Upper lobe of left lung (tissue), 6 donors: Measurements from ENCODE around the gene ADRA2C. TPM values are rescaled to one million over a fixed set of nuclear protein-coding genes. Genes with fewer than 3 reads are reported as not detected.

Source experiments
- ATAC-seq, 2 donors: fragments of 200-7000 bp; cut with Tn5 transposase; one replicate each; pipeline ENCODE4 v1.9.1; 2022; ENCODE audit warnings: mild to moderate bottlenecking in 2 of 2, moderate library complexity in 2 of 2; ENCODE audit not compliant: low FRiP score in 2 of 2
- DNase-seq, 2 donors: peaks; one replicate each; pipeline ENCODE4 v3.0.0-alpha.2; 2019 to 2020
- H3K27ac ChIP-seq, 4 donors: fragments of 200-600 bp; sonication (generic); one replicate each; pipeline ENCODE4 v1.5.1; 2016 to 2019
- H3K27me3 ChIP-seq, 4 donors: fragments of 200-600 bp; sonication (generic); one replicate each; pipeline ENCODE4 v1.5.1; 2017 to 2019
- H3K36me3 ChIP-seq, 4 donors: fragments of 200-600 bp; sonication (generic); one replicate each; pipeline ENCODE4 v1.5.1; 2016 to 2019
- H3K4me1 ChIP-seq, 4 donors: fragments of 200-600 bp; sonication (generic); one replicate each; pipeline ENCODE4 v1.5.1; 2018 to 2019
- H3K4me3 ChIP-seq, 4 donors: fragments of 200-600 bp; sonication (generic); one replicate each; pipeline ENCODE4 v1.5.1; 2017 to 2019; ENCODE audit warnings: mild to moderate bottlenecking in 2 of 4, moderate library complexity in 1 of 4
- H3K9me3 ChIP-seq, 4 donors: fragments of 200-600 bp; sonication (generic); one replicate each; pipeline ENCODE4 v1.5.1; 2018 to 2019
- EP300 ChIP-seq, 4 donors: sonication (generic); formaldehyde crosslinking; IDR thresholded peaks; one replicate each; pipeline ENCODE4 v1.5.1; 2017; ENCODE audit warnings: antibody characterized with exemption in 4 of 4, control low read depth in 2 of 4
- POLR2A ChIP-seq, 4 donors: fragments of 450-650 bp; IDR thresholded peaks; one replicate each; pipeline ENCODE4 v1.5.1; 2016 to 2017; ENCODE audit warnings: antibody characterized with exemption in 4 of 4, mild to moderate bottlenecking in 2 of 4
- POLR2AphosphoS5 ChIP-seq, 2 donors: sonication (generic); formaldehyde crosslinking; IDR thresholded peaks; one replicate each; pipeline ENCODE4 v1.5.1; 2017; ENCODE audit warnings: antibody characterized with exemption in 2 of 2
- WGBS, 2 donors: methylation state at CpG; one replicate each; pipeline ENCODE4 v1.1.5; 2017 to 2018; 5-methylcytosine and 5-hydroxymethylcytosine counted together
- total RNA-seq, 6 donors: library from RNA; depleted of rRNA in 4 of 6; stranded (reverse); fragments of >200 nt in 4 of 6; gene quantifications; one replicate each; pipeline versions ENCODE4 v1.1.0 to v1.2.1, GENCODE V29; 2016 to 2021
- TF ChIP-seq, protein P1 (sequence below), 6 experiments: fragments of 450-650 bp in 4 of 6; fragments of 200-600 bp in 2 of 6; sonication (generic) in 2 of 6; IDR thresholded peaks; one replicate each; pipeline ENCODE4 v1.5.1; 2016 to 2019; ENCODE audit warnings: antibody characterized with exemption in 6 of 6
- donor health status: DM: no; HTN: no; CAD: no; lungs with moderate emphysema.
- donor health status: DM: no; HTN: yes; CAD: no; lungs with severe emphysema.

ADRA2C gene
- total RNA-seq, 6 donors from 2014 or later: 1.2 to 6.3 (median 2.2) TPM

DNA sequence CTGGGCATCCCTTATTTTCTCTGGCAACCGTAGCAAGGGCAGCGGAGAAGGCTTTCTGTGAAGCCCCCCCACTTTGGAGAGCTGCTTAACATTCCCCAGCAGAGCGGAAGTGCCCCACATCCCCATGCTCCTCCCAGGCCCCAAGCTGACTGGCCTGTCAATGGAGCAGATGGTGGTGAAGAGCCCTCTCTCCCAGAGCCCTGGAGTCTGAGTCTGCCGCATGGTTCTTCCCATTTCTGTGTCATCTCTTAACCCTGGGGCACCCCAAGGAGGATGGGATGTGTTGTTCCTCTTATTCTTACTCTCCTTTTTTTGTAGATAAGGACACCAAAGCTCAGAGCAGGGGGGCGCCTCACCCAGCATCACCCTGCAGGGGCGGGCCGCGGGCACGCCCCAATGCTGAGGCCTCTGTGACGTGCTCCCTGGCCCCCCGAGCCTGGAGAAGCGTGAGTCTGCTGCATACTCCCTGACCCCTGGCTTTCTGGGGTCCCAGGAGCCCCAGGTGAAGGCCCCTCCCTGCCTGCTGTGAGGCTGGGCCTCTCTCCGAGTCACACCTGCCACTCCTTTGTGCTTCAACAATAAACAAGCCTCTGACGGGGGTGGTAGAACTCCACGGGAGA, 35.9 kb downstream of the ADRA2C start:
- H3K27me3 ChIP-seq: no peaks in the 10 kb centered on the region
- H3K9me3 ChIP-seq: no peaks in the 10 kb centered on the region
- ATAC-seq (no peak), DNase-seq (peak in 1 of 2 donors; percentile 69)
- no peak overlapping the region for H3K27ac ChIP-seq
- no peak overlapping the region for H3K4me3 ChIP-seq
- TF ChIP-seq POLR2AphosphoS5 (IDR thresholded peaks at IDR 0.05) (no peak), POLR2A (IDR thresholded peaks at IDR 0.05) (no peak), EP300 (IDR thresholded peaks at IDR 0.05) (no peak)
- TF ChIP-seq, protein P1, sequence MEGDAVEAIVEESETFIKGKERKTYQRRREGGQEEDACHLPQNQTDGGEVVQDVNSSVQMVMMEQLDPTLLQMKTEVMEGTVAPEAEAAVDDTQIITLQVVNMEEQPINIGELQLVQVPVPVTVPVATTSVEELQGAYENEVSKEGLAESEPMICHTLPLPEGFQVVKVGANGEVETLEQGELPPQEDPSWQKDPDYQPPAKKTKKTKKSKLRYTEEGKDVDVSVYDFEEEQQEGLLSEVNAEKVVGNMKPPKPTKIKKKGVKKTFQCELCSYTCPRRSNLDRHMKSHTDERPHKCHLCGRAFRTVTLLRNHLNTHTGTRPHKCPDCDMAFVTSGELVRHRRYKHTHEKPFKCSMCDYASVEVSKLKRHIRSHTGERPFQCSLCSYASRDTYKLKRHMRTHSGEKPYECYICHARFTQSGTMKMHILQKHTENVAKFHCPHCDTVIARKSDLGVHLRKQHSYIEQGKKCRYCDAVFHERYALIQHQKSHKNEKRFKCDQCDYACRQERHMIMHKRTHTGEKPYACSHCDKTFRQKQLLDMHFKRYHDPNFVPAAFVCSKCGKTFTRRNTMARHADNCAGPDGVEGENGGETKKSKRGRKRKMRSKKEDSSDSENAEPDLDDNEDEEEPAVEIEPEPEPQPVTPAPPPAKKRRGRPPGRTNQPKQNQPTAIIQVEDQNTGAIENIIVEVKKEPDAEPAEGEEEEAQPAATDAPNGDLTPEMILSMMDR (IDR thresholded peaks at IDR 0.05): no peak
- no peaks in the 10 kb centered on the region for H3K36me3 ChIP-seq
- H3K4me1 ChIP-seq: no peaks in the 10 kb centered on the region
- 74 to 75% methylated on average over 15 of the region's 15 CpGs for WGBS, 2 donors

DNA sequence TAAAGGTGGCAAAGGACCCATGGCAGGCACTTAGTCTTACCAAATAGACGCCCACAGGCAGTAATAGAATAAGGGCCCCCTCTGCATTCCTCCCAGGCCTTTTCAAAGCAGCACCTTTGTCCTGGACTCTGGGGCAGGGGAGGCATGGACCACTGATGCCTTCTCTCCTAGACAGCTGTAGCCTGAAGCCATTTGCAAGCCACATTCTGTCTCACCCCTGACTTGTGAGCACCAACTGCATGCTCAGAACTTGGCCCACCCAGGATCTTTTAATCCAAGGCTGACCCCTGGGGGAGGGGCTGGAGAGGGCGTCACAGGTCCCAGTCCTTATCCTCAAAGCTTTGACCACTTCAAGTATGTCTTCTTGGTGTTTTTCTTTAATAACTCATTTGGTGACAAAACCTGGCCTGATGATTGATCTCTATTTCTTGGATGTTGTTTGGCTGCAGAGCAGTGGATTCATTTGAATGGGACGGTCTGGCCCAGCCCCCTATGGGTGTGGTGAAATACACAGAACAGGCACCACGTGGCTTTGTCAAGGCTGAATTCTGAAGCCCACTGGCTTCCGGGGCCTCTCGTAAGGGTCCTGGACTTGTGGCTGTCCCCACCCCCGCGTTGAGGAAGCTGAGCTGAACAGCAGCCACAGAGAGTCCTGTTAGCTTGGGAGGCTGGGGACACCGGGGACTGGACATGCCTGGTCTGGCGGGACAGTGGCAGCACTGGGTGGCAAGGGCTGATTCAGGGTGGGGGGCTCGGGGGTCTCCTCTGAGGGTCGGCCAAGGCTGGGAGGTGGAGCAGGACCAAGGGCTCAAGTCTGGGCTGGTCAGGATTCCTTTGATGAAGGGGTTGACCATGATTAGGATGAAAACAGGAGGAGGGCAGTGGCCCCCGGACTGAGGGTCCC, 36.6 kb downstream of the ADRA2C start:
- Histone ChIP-seq H3K36me3 (no peaks in the 10 kb centered on the region), H3K9me3 (no peaks in the 10 kb centered on the region), H3K27ac (no peak overlapping the region), H3K27me3 (no peaks in the 10 kb centered on the region), H3K4me1 (no peaks in the 10 kb centered on the region), H3K4me3 (no peak overlapping the region)
- ATAC-seq (no peak), DNase-seq (no peak)
- WGBS, 2 donors: 34 to 35% methylated on average over 9 to 13 of the region's 13 CpGs
- no peak for TF ChIP-seq POLR2AphosphoS5 (IDR thresholded peaks at IDR 0.05)
- no peak for TF ChIP-seq EP300 (IDR thresholded peaks at IDR 0.05)
- TF ChIP-seq POLR2A (IDR thresholded peaks at IDR 0.05): no peak
- TF ChIP-seq, protein P1 (IDR thresholded peaks at IDR 0.05): no peak

DNA sequence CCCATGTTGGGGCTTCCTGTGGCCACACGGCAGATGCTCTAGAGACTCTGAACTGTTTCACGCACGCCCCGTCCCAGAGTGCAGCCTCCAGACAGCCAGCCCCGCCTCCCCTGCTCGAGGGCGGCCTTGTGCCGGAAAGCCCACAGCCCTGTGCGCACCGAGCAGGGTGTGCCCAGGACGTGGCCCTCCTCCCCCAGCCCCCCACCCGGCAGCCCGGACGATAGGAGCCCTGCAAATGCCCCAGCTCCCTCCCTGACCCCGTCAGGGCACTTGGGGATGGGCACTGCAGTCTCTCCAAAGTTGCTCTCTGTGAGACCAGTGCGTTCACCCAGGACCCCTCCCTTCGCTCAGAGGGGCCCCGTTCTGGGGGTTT, 37.3 kb downstream of the ADRA2C start:
- Histone ChIP-seq H3K27me3 (no peaks in the 10 kb centered on the region), H3K9me3 (no peaks in the 10 kb centered on the region), H3K27ac (no peak overlapping the region), H3K36me3 (no peaks in the 10 kb centered on the region), H3K4me3 (no peak overlapping the region), H3K4me1 (no peaks in the 10 kb centered on the region)
- 44 to 46% methylated on average over 3 to 13 of the region's 18 CpGs for WGBS, 2 donors
- DNase-seq (peak in 1 of 2 donors; percentile 63), ATAC-seq (no peak)
- TF ChIP-seq POLR2AphosphoS5 (IDR thresholded peaks at IDR 0.05) (no peak), POLR2A (IDR thresholded peaks at IDR 0.05) (no peak), EP300 (IDR thresholded peaks at IDR 0.05) (no peak)
- TF ChIP-seq, protein P1 (IDR thresholded peaks at IDR 0.05): no peak

DNA sequence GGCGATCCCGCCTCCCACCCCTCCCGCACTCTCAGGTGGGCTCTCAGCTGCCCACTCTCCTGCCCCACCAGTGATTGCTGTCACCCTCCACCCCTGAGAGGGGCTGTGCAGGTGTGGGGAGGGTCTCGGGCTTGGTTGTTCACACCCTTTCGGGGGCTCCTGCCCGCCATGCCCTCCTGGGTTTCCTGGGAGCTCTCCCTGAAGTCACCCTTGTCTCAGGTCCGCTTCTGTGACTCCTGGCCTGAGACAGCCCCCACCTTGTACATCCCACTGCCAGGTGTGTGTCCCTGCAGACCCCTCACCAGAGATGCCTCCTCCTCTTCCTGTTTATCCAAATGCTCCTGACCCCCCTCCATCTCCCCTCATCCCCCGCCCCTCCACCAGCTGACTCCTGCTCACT, 37.8 kb downstream of the ADRA2C start:
- H3K27me3 ChIP-seq: no peaks in the 10 kb centered on the region
- ATAC-seq: no peak
- no peak overlapping the region for H3K27ac ChIP-seq
- 85 to 92% methylated on average over 8 of the region's 8 CpGs for WGBS, 2 donors
- no peak for TF ChIP-seq EP300 (IDR thresholded peaks at IDR 0.05)
- no peak for TF ChIP-seq POLR2AphosphoS5 (IDR thresholded peaks at IDR 0.05)
- TF ChIP-seq POLR2A (IDR thresholded peaks at IDR 0.05): no peak
- TF ChIP-seq, protein P1 (IDR thresholded peaks at IDR 0.05): no peak
- H3K36me3 ChIP-seq: no peaks in the 10 kb centered on the region
- DNase-seq: peak in 1 of 2 donors; percentile 32
- no peak overlapping the region for H3K4me3 ChIP-seq
- no peaks in the 10 kb centered on the region for H3K9me3 ChIP-seq
- H3K4me1 ChIP-seq: no peaks in the 10 kb centered on the region
